Measurements from ENCODE around the gene TFDP1.

TFDP1 gene

GRCh38 chr13:113633485-113633873 is 48.9 kb downstream of the TFDP1 start:
- no peak for TF ChIP-seq CTCF (IDR thresholded peaks at IDR 0.05; ENCODE audit: insufficient read depth, low read depth, low read length, missing control alignments)
- H3K4me3 ChIP-seq (ENCODE audit: low read depth, low read length), result no peak overlapping the region

GRCh38 chr13:113634279-113635047 is 49.9 kb downstream of the TFDP1 start:
- no peak overlapping the region for H3K4me3 ChIP-seq (ENCODE audit: low read depth, low read length)
- TF ChIP-seq CTCF (IDR thresholded peaks at IDR 0.05; ENCODE audit: insufficient read depth, low read depth, low read length, missing control alignments), result no peak
- no peak for DNase-seq (ENCODE audit: low read depth)

More at GRCh38 chr13:113633485-113633873, 48.9 kb downstream of the TFDP1 start:
- no peak for DNase-seq (ENCODE audit: low read depth)

GRCh38 chr13:113635048-113635420 is 50.5 kb downstream of the TFDP1 start:
- H3K4me3 ChIP-seq (ENCODE audit: low read depth, low read length), result no peak overlapping the region
- TF ChIP-seq CTCF (IDR thresholded peaks at IDR 0.05; ENCODE audit: insufficient read depth, low read depth, low read length, missing control alignments), result no peak
- DNase-seq (ENCODE audit: low read depth), result no peak

GRCh38 chr13:113635709-113636108 is 51.2 kb downstream of the TFDP1 start:
- H3K4me3 ChIP-seq (ENCODE audit: low read depth, low read length), result no peak overlapping the region
- no peak for TF ChIP-seq CTCF (IDR thresholded peaks at IDR 0.05; ENCODE audit: insufficient read depth, low read depth, low read length, missing control alignments)
- no peak for DNase-seq (ENCODE audit: low read depth)

- no peak for TF ChIP-seq CTCF (IDR thresholded peaks at IDR 0.05; ENCODE audit: insufficient read depth, low read depth, low read length, missing control alignments)
- no peak for DNase-seq (ENCODE audit: low read depth)
- H3K4me3 ChIP-seq (ENCODE audit: low read depth, low read length), result no peak overlapping the region
Observed at GRCh38 chr13:113636266-113636963, 51.9 kb downstream of the TFDP1 start.

- no peak for TF ChIP-seq CTCF (IDR thresholded peaks at IDR 0.05; ENCODE audit: insufficient read depth, low read depth, low read length, missing control alignments)
- no peak overlapping the region for H3K4me3 ChIP-seq (ENCODE audit: low read depth, low read length)
- no peak for DNase-seq (ENCODE audit: low read depth)
Observed at GRCh38 chr13:113637262-113638160, 53.0 kb downstream of the TFDP1 start.

Measured in GM12865 (cell line).